Skin of body (tissue), 2 donors: ENCODE measurements around the gene FA2H. TPM values are rescaled to one million over a fixed set of nuclear protein-coding genes. Genes with fewer than 3 reads are reported as not detected.
"Not testable (repeated sequence)": the region's sequence is repeated elsewhere in the genome, so short reads cannot be mapped to it uniquely, and the experiment has no call there.

Experiments
- DNase-seq: peaks from one replicate; lab custom pipeline; 2025; lab: John Stamatoyannopoulos, UW
- total RNA-seq: library from RNA; depleted of rRNA; stranded (reverse); fragments of >200 nt; gene quantifications from one replicate; pipeline ENCODE4 v1.2.3, GENCODE V29; 2014

FA2H gene
- 5.9 TPM for total RNA-seq

GRCh38 chr16:74774223-74775139 lies at the start of gene FA2H:
Gene FA2H, minus strand, starts transcription at chr16:74774820. Its CDS starts 65 bp downstream, at chr16:74774755.
- DNase-seq: no peak

- DNase-seq: no peak
These were observed 43.2 kb upstream of the FA2H start for GRCh38 chr16:74817851-74818250.

GRCh38 chr16:74813109-74813641 lies 38.6 kb upstream of the FA2H start:
- peak; percentile 3 for DNase-seq

GRCh38 chr16:74811911-74812310 lies 37.3 kb upstream of the FA2H start:
- DNase-seq: no peak

GRCh38 chr16:74811216-74811615 lies 36.6 kb upstream of the FA2H start:
- not testable (repeated sequence) for DNase-seq

GRCh38 chr16:74807052-74807646 lies 32.5 kb upstream of the FA2H start:
- DNase-seq: no peak

- no peak for DNase-seq
These were observed 25.7 kb upstream of the FA2H start for GRCh38 chr16:74800216-74800871.

GRCh38 chr16:74797414-74797813 lies 22.8 kb upstream of the FA2H start:
- DNase-seq: no peak

- no peak for DNase-seq
These were observed 20.5 kb upstream of the FA2H start for GRCh38 chr16:74795104-74795503.

- DNase-seq: no peak
These were observed 20.0 kb upstream of the FA2H start for GRCh38 chr16:74794668-74795067.

GRCh38 chr16:74793571-74793970 lies 19.0 kb upstream of the FA2H start:
- DNase-seq: no peak

- DNase-seq: no peak
These were observed 17.6 kb upstream of the FA2H start for GRCh38 chr16:74792225-74792624.

- not testable (repeated sequence) for DNase-seq
These were observed 17.1 kb upstream of the FA2H start for GRCh38 chr16:74791749-74792148.

GRCh38 chr16:74788108-74788507 lies 13.5 kb upstream of the FA2H start:
- DNase-seq: no peak

- DNase-seq: no peak
These were observed 10.4 kb upstream of the FA2H start for GRCh38 chr16:74785031-74785430.

- no peak for DNase-seq
These were observed 4.0 kb upstream of the FA2H start for GRCh38 chr16:74778646-74779045.

GRCh38 chr16:74776926-74777325 lies 2.3 kb upstream of the FA2H start:
- no peak for DNase-seq

- no peak for DNase-seq
These were observed 635 bp upstream of the FA2H start for GRCh38 chr16:74775255-74775654.

GRCh38 chr16:74773446-74774222 lies 986 bp downstream of the FA2H start:
- no peak for DNase-seq

GRCh38 chr16:74771656-74772315 lies 2.8 kb downstream of the FA2H start:
- DNase-seq: no peak
